ENCODE measurements around the gene RAB3C. TPM values are rescaled to one million over a fixed set of nuclear protein-coding genes. Genes with fewer than 3 reads are reported as not detected.

Gene RAB3C
- total and polyA plus RNA-seq, 2 experiments from 2014 or later = 15.0 to 30.6 TPM

- H3K79me2 ChIP-seq (replicated peaks; ENCODE audit: insufficient read depth) = no peaks in the 10 kb centered on the region
- no peaks in the 10 kb centered on the region for H3K4me1 ChIP-seq (ENCODE audit: insufficient read depth)
- no peaks in the 10 kb centered on the region for H3K36me3 ChIP-seq (ENCODE audit: insufficient read depth)
- Mint-ChIP-seq H3K4me1 (peaks cover 10% of the 10 kb centered on the region), H3K27ac (no peak overlapping the region), H3K27me3 (ENCODE audit: insufficient read depth, low read depth, poor library complexity) (peaks cover 1% of the 10 kb centered on the region), H3K36me3 (ENCODE audit: low read depth) (no peaks in the 10 kb centered on the region), H3K4me3 (no peak overlapping the region), H3K9me3 (no peaks in the 10 kb centered on the region)
- H2AFZ ChIP-seq = no peak overlapping the region
- H3K4me2 ChIP-seq = no peak overlapping the region
- no peaks in the 10 kb centered on the region for H3F3A ChIP-seq (replicated peaks; ENCODE audit: low read depth)
- H3K9me2 ChIP-seq (ENCODE audit: insufficient read depth) = no peaks in the 10 kb centered on the region
- no peak overlapping the region for H3K4me3 ChIP-seq
- DNase-seq (ENCODE audit: low spot score) (peak; percentile 8), ATAC-seq (no peak)
- no peak overlapping the region for H3K27ac ChIP-seq (ENCODE audit: low read depth)
- TF ChIP-seq JUNB (IDR thresholded peaks at IDR 0.05; ENCODE audit: unreplicated experiment) (no peak), ZNF331 (CRISPR knock-in tag; IDR thresholded peaks at IDR 0.05; ENCODE audit: low read depth) (no peak), POLR2AphosphoS5 (IDR thresholded peaks at IDR 0.05; ENCODE audit: low read depth) (no peak), REST (IDR thresholded peaks at IDR 0.05; ENCODE audit: unreplicated experiment) (no peak), STAT1 (IDR thresholded peaks at IDR 0.05; ENCODE audit: unreplicated experiment) (no peak), EZH2 (IDR thresholded peaks at IDR 0.05; ENCODE audit: low read depth, unreplicated experiment) (no peak), EZH2phosphoT487 (IDR thresholded peaks at IDR 0.05; ENCODE audit: unreplicated experiment) (no peak), ETS1 (IDR thresholded peaks at IDR 0.05) (no peak), ZNF462 (CRISPR knock-in tag; IDR thresholded peaks at IDR 0.05) (no peak), NANOG (IDR thresholded peaks at IDR 0.05; ENCODE audit: borderline replicate concordance) (no peak), CTCF (conservative IDR thresholded peaks at IDR 0.05; ENCODE audit: low read depth in 2 of 2) (no peak), CREB1 (CRISPR knock-in tag; IDR thresholded peaks at IDR 0.05; ENCODE audit: low read depth) (no peak), ZNF114 (CRISPR knock-in tag; IDR thresholded peaks at IDR 0.05) (no peak)
- H4K20me1 ChIP-seq (replicated peaks; ENCODE audit: insufficient read depth) = no peaks in the 10 kb centered on the region
- no peaks in the 10 kb centered on the region for H3K27me3 ChIP-seq (ENCODE audit: insufficient read depth)
Observed at GRCh38 chr5:58680503-58680902, 97.6 kb downstream of the RAB3C start.
